ENCODE results near the gene ICAM3. TPM values are rescaled to one million over a fixed set of nuclear protein-coding genes. Genes with fewer than 3 reads are reported as not detected.

ICAM3 gene
- total RNA-seq, 4 donors from 2014 or later, result 5.5 to 8.5 (median 5.8) TPM

- H3K4me3 ChIP-seq (replicated peaks in 1 of 3), result no peak overlapping the region
- H3K27me3 ChIP-seq, result no peaks in the 10 kb centered on the region
- no peaks in the 10 kb centered on the region for H3K9me3 ChIP-seq
- H3K36me3 ChIP-seq, result no peaks in the 10 kb centered on the region
- 91 to 93% methylated on average over 5 of the region's 5 CpGs for WGBS, 2 donors
- no peaks in the 10 kb centered on the region for H3K4me1 ChIP-seq
- no peak for DNase-seq
- H3K27ac ChIP-seq, result no peak overlapping the region
- TF ChIP-seq POLR2A (IDR thresholded peaks at IDR 0.05), result no peak
- TF ChIP-seq, protein P1, sequence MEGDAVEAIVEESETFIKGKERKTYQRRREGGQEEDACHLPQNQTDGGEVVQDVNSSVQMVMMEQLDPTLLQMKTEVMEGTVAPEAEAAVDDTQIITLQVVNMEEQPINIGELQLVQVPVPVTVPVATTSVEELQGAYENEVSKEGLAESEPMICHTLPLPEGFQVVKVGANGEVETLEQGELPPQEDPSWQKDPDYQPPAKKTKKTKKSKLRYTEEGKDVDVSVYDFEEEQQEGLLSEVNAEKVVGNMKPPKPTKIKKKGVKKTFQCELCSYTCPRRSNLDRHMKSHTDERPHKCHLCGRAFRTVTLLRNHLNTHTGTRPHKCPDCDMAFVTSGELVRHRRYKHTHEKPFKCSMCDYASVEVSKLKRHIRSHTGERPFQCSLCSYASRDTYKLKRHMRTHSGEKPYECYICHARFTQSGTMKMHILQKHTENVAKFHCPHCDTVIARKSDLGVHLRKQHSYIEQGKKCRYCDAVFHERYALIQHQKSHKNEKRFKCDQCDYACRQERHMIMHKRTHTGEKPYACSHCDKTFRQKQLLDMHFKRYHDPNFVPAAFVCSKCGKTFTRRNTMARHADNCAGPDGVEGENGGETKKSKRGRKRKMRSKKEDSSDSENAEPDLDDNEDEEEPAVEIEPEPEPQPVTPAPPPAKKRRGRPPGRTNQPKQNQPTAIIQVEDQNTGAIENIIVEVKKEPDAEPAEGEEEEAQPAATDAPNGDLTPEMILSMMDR (IDR thresholded peaks at IDR 0.05), result no peak
- intact Hi-C loops (cut with DNase I), result no loop called here
Observed at GRCh38 chr19:10306327-10306726, 33.1 kb downstream of the ICAM3 start.

DNA sequence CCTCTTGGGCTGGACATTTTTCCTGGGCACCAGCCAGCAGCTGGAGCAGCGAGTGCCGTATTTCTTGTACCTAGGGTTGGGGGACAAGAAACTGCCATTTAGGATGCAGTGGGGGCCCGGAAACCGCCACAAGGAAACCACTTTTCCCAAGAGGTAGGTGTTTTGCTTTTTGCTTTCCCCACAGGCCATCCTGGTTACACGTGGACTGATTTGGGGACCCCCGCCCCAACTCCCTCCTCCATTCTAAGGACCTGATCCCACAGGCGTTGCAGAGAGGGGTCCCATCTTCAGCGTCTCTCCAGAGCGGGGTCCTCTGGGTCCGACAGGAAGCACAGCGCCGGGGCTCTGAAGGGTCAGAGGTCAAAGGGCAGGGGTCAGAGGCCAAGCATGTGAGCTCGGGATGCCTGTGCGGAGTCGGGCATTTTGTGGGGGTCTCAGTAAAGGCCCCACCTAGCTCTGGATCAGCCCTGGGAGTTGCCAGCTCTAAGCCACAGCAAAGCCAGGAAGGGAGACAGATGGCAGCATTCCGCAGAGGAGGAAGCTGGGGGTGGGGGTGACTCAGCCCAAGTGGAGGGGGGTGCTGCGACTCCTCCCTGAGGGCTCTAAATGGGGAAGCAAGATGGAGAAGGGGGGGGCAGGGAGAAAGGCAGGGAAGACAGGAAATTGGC, 34.2 kb downstream of the ICAM3 start:
- intact Hi-C loops (cut with DNase I), result no loop called here
- H3K27ac ChIP-seq, result no peak overlapping the region
- no peak overlapping the region for H3K4me3 ChIP-seq (replicated peaks in 1 of 3)
- WGBS, 2 donors, result 71 to 82% methylated on average over 17 of the region's 17 CpGs
- no peak for DNase-seq
- TF ChIP-seq POLR2A (IDR thresholded peaks at IDR 0.05), result no peak
- TF ChIP-seq, protein P1 (IDR thresholded peaks at IDR 0.05), result no peak
- no peaks in the 10 kb centered on the region for H3K9me3 ChIP-seq
- no peaks in the 10 kb centered on the region for H3K4me1 ChIP-seq
- no peaks in the 10 kb centered on the region for H3K27me3 ChIP-seq
- H3K36me3 ChIP-seq, result no peaks in the 10 kb centered on the region

GRCh38 chr19:10299545-10300458, 39.6 kb downstream of the ICAM3 start:
- Histone ChIP-seq H3K27me3 (peaks cover 4% of the 10 kb centered on the region), H3K9me3 (no peaks in the 10 kb centered on the region), H3K4me3 (replicated peaks in 1 of 3) (no peak overlapping the region), H3K36me3 (no peaks in the 10 kb centered on the region), H3K4me1 (peaks cover 3 to 16% of the 10 kb centered on the region in 2 donors), H3K27ac (no peak overlapping the region)
- TF ChIP-seq, protein P1 (IDR thresholded peaks at IDR 0.05), result no peak
- TF ChIP-seq POLR2A (IDR thresholded peaks at IDR 0.05), result no peak
- WGBS, 2 donors, result 58 to 59% methylated on average over 14 of the region's 14 CpGs
- intact Hi-C loops (cut with DNase I), result no loop called here
- no peak for DNase-seq

DNA sequence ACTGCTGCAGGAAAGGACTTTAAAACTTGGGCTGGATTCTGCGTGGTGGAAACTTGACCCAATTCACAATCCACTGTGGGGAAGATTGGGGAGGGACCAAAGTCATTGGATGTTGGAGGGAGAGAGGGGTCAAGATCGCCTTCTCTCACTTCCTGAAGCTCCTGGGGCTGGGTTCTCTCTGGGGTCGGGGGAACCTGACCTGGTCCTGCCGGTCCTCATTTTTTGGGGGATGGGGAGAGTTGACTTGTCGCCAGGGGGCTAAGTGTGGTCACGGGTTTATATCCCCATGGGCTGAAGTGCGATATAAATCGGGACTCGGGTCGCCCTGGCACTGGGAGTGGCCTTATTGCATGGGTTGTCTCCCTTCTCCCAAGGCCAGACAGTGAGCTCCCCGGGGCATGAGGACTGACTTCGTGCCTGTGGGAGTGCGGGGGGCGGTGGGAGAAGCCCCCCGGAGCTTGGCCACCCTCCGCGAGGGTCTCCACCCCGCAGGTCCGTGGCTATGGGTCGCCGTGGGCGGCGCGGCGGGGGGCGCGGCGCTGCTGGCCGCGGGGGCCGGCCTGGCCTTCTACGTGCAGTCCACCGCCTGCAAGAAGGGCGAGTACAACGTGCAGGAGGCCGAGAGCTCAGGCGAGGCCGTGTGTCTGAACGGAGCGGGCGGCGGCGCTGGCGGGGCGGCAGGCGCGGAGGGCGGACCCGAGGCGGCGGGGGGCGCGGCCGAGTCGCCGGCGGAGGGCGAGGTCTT, 43.4 kb downstream of the ICAM3 start:
- intact Hi-C loops (cut with DNase I), result no loop called here

More for the DNA sequence above, 43.4 kb downstream of the ICAM3 start:
- Histone ChIP-seq H3K9me3 (no peaks in the 10 kb centered on the region), H3K27ac (no peak overlapping the region), H3K4me3 (replicated peaks in 1 of 3) (peak overlapping the region in 1 of 3 donors; percentile 27), H3K4me1 (peaks cover 15 to 47% of the 10 kb centered on the region in 2 donors), H3K36me3 (no peaks in the 10 kb centered on the region), H3K27me3 (peaks cover 28% of the 10 kb centered on the region)
- WGBS, 2 donors, result 7 to 13% methylated on average over 10 to 20 of the region's 58 CpGs
- no peak for TF ChIP-seq POLR2A (IDR thresholded peaks at IDR 0.05)
- TF ChIP-seq, protein P1 (IDR thresholded peaks at IDR 0.05), result no peak
- DNase-seq, result no peak

All from thyroid gland (tissue), 4 donors.